GM12878 (cell line): Measurements from ENCODE around the gene CACNA2D3. TPM values are rescaled to one million over a fixed set of nuclear protein-coding genes. Genes with fewer than 3 reads are reported as not detected.

Source experiments
- ATAC-seq: fragments of 200-7000 bp; cut with Tn5 transposase; 3 replicates; pipeline ENCODE4 v1.9.1; 2020; ENCODE audit warnings: mild to moderate bottlenecking, moderate library complexity
- BruUV-seq: library from RNA; stranded (reverse); fragments of 400-500 nt; replicated peaks from 2 replicates; lab custom pipeline; 2021; lab: Mats Ljungman, UMichigan
- CTCF ChIA-PET: fragments of 300-600 bp; sonication (Branson Sonifier 250); formaldehyde crosslinking; extraction: SDS; loops from one replicate; lab custom pipeline; 2021; ENCODE audit warnings: inconsistent platforms; lab: Yijun Ruan, JAX
- POLR2A ChIA-PET: fragments of 350-600 bp; formaldehyde crosslinking; extraction: SDS; loops from one replicate; lab custom pipeline; 2021; ENCODE audit warnings: inconsistent platforms; lab: Charles Lee
- RAD21 ChIA-PET: fragments of 300-600 bp; sonication (Branson Sonifier 250); formaldehyde crosslinking; loops from one replicate; lab custom pipeline; 2023; ENCODE audit warnings: antibody characterized with exemption; ENCODE audit not compliant: unreplicated experiment; lab: Charles Lee
- SMC1A ChIA-PET: fragments of 300-600 bp; sonication (Branson Sonifier 250); formaldehyde crosslinking; loops from one replicate; lab custom pipeline; 2023; ENCODE audit not compliant: unreplicated experiment, uncharacterized antibody; lab: Charles Lee
- DNase-seq: peaks from one replicate; pipeline ENCODE4 v3.0.0-alpha.2; 2011; ENCODE audit warnings: low read depth, low spot score
- FAIRE-seq: peaks from 3 replicates; lab custom pipeline; 2011; peaks lifted over from hg19 to GRCh38; lab: Jason Lieb, UNC
- H2AFZ ChIP-seq: 2 replicates; pipeline ENCODE4 v1.6.0; 2011; ENCODE audit warnings: low read depth, low read length, control low read depth; ENCODE audit not compliant: control insufficient read depth
- H3K27ac ChIP-seq: 2 replicates; pipeline ENCODE4 v1.5.1; 2011; ENCODE audit warnings: control low read depth; ENCODE audit not compliant: control insufficient read depth, insufficient read depth
- H3K27me3 ChIP-seq, 2 experiments: replicated peaks in 1 of 2; 2 replicates each; pipeline versions ENCODE4 v1.6.0 to v1.6.1; 2011; ENCODE audit warnings: low read length in 1 of 2; ENCODE audit not compliant: control insufficient read depth in 2 of 2, insufficient read depth in 2 of 2
- H3K36me3 ChIP-seq, 2 experiments: 2 replicates each; pipeline ENCODE4 v1.5.1; 2011; ENCODE audit warnings: low read length in 1 of 2; ENCODE audit not compliant: control insufficient read depth in 2 of 2, insufficient read depth in 2 of 2
- H3K4me1 ChIP-seq: 2 replicates; pipeline ENCODE4 v1.6.1; 2011; ENCODE audit warnings: mild to moderate bottlenecking, low read length, moderate library complexity, mixed read lengths; ENCODE audit not compliant: control insufficient read depth, insufficient read depth
- H3K4me2 ChIP-seq: 2 replicates; pipeline ENCODE4 v1.6.0; 2011; ENCODE audit warnings: control low read depth; ENCODE audit not compliant: control insufficient read depth, insufficient read depth
- H3K4me3 ChIP-seq: fragments of 200-600 bp; sonication (generic); 2 replicates; pipeline ENCODE4 v1.5.1; 2016
- H3K79me2 ChIP-seq: 2 replicates; pipeline ENCODE4 v1.6.0; 2011; ENCODE audit warnings: low read length; ENCODE audit not compliant: control insufficient read depth, insufficient read depth
- H3K9ac ChIP-seq: 2 replicates; pipeline ENCODE4 v1.8.0; 2011; ENCODE audit warnings: low read length, control low read depth, mixed read lengths; ENCODE audit not compliant: control insufficient read depth, insufficient read depth
- H3K9me3 ChIP-seq: replicated peaks from 3 replicates; pipeline ENCODE4 v1.5.1; 2011; ENCODE audit warnings: mild to moderate bottlenecking, low read length; ENCODE audit not compliant: control insufficient read depth, insufficient read depth
- H4K20me1 ChIP-seq: 2 replicates; pipeline ENCODE4 v1.6.0; 2011; ENCODE audit not compliant: control insufficient read depth, insufficient read depth
- BCL11A ChIP-seq: IDR thresholded peaks from 2 replicates; pipeline ENCODE4 v1.6.1; 2011; ENCODE audit warnings: low read depth, low read length
- GATAD2B ChIP-seq: fragments of 450-650 bp; conservative IDR thresholded peaks from 2 replicates; pipeline ENCODE4 v1.6.1; 2017; ENCODE audit warnings: low read depth, mild to moderate bottlenecking, moderate library complexity
- HSF1 ChIP-seq: fragments of 150-350 bp; IDR thresholded peaks from 2 replicates; pipeline ENCODE4 v1.6.1; 2014; ENCODE audit warnings: mild to moderate bottlenecking, low read depth, low read length
- LARP7 ChIP-seq: fragments of 450-650 bp; IDR thresholded peaks from 2 replicates; pipeline ENCODE4 v1.6.1; 2017; ENCODE audit warnings: mild to moderate bottlenecking
- MYC ChIP-seq: IDR thresholded peaks from 2 replicates; pipeline ENCODE4 v1.6.1; 2011; ENCODE audit warnings: mild to moderate bottlenecking, low read length, moderate library complexity, inconsistent platforms; ENCODE audit not compliant: insufficient read depth, insufficient replicate concordance, insufficient read length, severe bottlenecking
- PAX8 ChIP-seq: fragments of 450-650 bp; IDR thresholded peaks from 2 replicates; pipeline ENCODE4 v1.6.1; 2017; ENCODE audit warnings: mild to moderate bottlenecking, moderate library complexity
- RCOR1 ChIP-seq: conservative IDR thresholded peaks from 2 replicates; pipeline ENCODE4 v1.6.1; 2012; ENCODE audit warnings: low read depth, low read length, improper control_type of control experiment
- SIX5 ChIP-seq: IDR thresholded peaks from 2 replicates; pipeline ENCODE4 v1.6.1; 2011; ENCODE audit warnings: mild to moderate bottlenecking, low read depth, low read length, moderate library complexity; ENCODE audit not compliant: severe bottlenecking
- ZBED1 ChIP-seq: IDR thresholded peaks from 2 replicates; pipeline ENCODE4 v1.6.1; 2016; ENCODE audit warnings: borderline replicate concordance
- WGBS: methylation state at CpG from one replicate; pipeline ENCODE4 v1.1.6; 2016; ENCODE audit warnings: low lambda C conversion rate; ENCODE audit not compliant: insufficient replicate concordance, insufficient coverage; ENCODE audit errors: missing lambda C conversion rate; 5-methylcytosine and 5-hydroxymethylcytosine counted together
- in situ Hi-C: fragments of 300-500 bp; cut with MboI; formaldehyde crosslinking; loops from 9 replicates; pipeline ENCODE4 v1.14.3; 2018; ENCODE audit warnings: mixed read lengths
- intact Hi-C: fragments of 100-400 bp; cut with micrococcal nuclease; formaldehyde crosslinking; loops from one replicate; pipeline ENCODE4 v1.14.2; 2022; ENCODE audit not compliant: unreplicated experiment
- polyA plus RNA-seq, 11 experiments: library from polyadenylated mRNA; depleted of rRNA in 4 of 11; unstranded in 6 of 11; stranded (reverse) in 5 of 11; fragments of >200 nt; fragmentation: Nextera tagmentation in 4 of 11; fragmentation: Illumina TruSeq in 1 of 11; extraction: Ambion mirVana in 4 of 11; extraction: Trizol in 1 of 11; gene quantifications; 1 replicate in 1 of 11; 2 replicates in 10 of 11; pipeline versions ENCODE4 v1.2.1 to v1.2.3, GENCODE V29; 2011 to 2016; ENCODE audit warnings: inconsistent platforms in 2 of 11, missing spikeins in 2 of 11, low read depth in 1 of 11
- total RNA-seq, 4 experiments: library from RNA; depleted of rRNA in 3 of 4; stranded (reverse); fragments of >200 nt in 3 of 4; fragmentation: Illumina TruSeq in 1 of 4; extraction: Trizol in 1 of 4; gene quantifications; 2 replicates each; pipeline versions ENCODE4 v1.2.1 to v1.2.3, GENCODE V29; 2013 to 2021

The CACNA2D3 gene
- total and polyA plus RNA-seq, 10 of the 15 experiments (the other 5 are each of a cell fraction or from before 2014, with no cell fraction given): not detected

GRCh38 chr3:54632326-54632665 is 509.9 kb downstream of the CACNA2D3 start:
- H3K4me1 ChIP-seq: no peaks in the 10 kb centered on the region
- H4K20me1 ChIP-seq: no peaks in the 10 kb centered on the region
- DNase-seq (no peak), FAIRE-seq (no peak), ATAC-seq (no peak)
- ChIA-PET CTCF (interaction anchor here (0.9 kb wide), 1 partner anchor 48 kb away, joined by 4 read pairs; no protein-coding TSS in a partner anchor), RAD21 (no interaction called here), POLR2A (no interaction called here), SMC1A (no interaction called here)
- no peak overlapping the region for H3K9ac ChIP-seq
- H3K4me2 ChIP-seq: no peak overlapping the region
- H2AFZ ChIP-seq: no peak overlapping the region
- in situ Hi-C loops (no loop called here), intact Hi-C loops (no loop called here)
- WGBS: 33% methylated on average over 1 of the region's 1 CpG
- no TSS peak for BruUV-seq
- no peak for TF ChIP-seq LARP7
- TF ChIP-seq SIX5: no peak
- no peak for TF ChIP-seq RCOR1
- TF ChIP-seq GATAD2B: no peak
- TF ChIP-seq MYC: no peak
- no peak for TF ChIP-seq ZBED1
- no peak for TF ChIP-seq BCL11A
- no peak for TF ChIP-seq PAX8
- no peak for TF ChIP-seq HSF1
- H3K27ac ChIP-seq: no peak overlapping the region
- H3K79me2 ChIP-seq: no peaks in the 10 kb centered on the region
- no peaks in the 10 kb centered on the region; a peak in 1 of 4 replicates for H3K27me3 ChIP-seq
- H3K36me3 ChIP-seq: no peaks in the 10 kb centered on the region
- H3K4me3 ChIP-seq: no peak overlapping the region
- H3K9me3 ChIP-seq: no peaks in the 10 kb centered on the region
